Measurements from ENCODE around the gene PPP1R1C.

Gene PPP1R1C

DNA sequence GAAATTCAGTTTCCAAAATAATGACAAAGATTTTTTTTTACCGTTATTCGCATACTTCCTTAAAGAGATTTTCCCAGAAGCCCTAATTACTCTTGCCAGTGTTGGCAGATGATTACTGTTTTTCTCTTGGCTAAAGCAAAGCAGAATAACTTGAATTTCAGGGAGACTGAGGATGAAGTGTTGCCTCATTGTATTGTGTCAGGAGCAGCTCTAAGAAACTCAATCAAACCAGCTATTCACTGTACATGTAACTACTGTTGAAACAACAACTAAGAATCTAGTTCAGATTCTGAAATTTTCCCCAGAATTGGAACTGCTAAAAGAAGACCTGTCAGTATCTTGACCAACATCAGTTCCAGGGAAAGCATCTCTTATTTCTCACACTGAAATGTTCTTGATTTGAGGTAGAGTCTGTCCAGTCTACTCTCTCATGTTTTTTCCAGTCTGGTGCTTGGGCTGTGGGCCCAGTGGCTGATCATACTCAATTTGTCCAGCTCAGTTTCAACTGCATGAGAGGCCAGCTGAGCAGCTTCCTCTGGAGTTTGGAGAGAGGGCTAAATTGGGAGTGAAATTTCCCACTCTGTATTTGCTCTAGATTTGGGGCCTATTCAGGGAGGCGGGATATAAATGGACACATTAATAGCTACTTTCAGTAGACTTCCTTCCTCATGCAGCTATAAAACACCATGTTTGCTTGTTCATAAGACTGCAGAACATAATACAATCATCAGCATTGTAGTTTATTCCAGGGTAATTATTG, 78.5 kb downstream of the PPP1R1C start:
- no peak for DNase-seq (ENCODE audit: low spot score)

DNA sequence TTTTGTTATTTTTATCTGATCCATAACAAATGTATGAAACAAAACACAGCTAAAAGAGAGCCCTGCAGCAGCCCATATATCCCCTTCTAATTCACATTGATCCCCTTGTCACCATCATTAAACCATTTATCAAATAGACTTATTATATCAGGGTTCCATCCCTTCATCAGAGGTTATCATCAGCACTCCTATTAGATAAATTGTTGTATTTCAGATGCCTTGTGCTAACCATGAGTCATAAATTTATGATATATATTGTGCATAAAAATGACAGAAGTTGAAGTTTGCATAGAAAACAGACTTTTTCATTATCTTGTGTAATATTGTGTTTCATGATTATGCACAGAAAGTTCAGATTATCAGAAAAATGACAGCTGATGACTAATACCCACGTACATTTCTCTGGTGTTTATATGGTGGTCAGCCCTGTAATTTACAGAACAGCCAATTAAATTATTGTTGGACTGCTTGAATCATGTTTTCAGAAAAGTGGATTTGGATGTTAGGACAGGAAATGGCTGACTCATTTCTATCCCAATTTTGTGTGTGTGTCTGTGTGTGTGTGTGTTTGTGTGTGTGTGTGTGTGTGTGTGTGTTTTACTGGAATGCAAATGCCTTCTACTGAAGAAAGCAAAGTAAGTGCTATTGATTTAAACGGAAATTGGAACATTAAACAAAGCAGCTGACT, 80.9 kb downstream of the PPP1R1C start:
- no peak for DNase-seq (ENCODE audit: low spot score)

DNA sequence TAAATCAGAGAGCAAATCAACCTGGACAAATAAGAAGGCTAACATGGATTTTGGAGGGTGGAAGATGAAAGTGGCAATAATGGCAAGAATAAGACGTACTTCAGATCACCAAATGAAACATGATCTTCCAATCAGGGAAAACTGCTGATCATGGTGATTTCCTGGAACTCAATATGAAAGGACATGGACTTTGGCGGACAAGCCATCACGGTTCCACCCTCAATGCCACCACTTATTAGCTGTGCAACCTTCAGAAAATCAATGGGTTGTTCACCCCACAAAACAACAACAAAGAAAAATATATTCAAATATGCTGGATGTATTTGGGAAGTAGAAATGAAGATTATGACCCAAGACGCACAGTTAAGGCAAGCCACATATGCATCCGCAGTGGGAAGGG, 81.7 kb downstream of the PPP1R1C start:
- no peak for DNase-seq (ENCODE audit: low spot score)

DNA sequence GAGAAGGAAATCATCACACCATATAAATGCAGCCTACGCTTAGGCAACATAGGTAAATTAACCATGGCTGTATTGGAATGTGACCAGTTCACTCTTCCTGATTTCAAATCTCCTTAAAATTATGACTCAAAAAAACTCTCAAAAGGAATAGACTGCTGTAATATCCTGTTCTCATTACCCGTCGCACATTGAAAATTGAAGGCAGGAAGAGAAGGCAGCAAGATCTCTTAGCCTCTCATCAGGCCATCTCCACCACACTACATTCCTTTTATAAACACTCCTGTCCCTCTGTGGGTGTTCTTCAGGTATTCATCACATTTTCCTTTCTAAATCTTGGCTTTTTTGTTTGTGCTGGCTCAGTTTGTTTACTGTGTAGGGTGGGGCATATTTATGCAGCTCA, 83.2 kb downstream of the PPP1R1C start:
- no peak for DNase-seq (ENCODE audit: low spot score)

DNA sequence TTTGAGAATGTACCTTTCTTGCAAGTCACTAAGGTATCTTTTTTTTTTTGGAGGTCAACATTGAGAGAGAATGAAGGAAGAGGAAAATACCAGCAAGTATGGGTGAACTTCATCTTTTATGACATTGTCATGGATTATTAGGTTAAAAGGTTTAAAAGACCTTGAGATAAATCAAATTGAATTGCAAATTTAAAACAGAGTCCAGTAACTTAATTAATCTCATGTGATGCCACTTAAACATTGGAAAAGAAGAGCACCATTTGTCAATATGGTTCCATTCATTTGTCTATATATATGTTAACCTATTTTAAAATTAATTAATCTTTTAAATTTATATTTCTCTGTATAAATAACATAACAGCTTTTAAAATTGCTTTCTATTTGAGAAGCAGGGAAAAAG, 83.8 kb downstream of the PPP1R1C start:
- no peak for DNase-seq (ENCODE audit: low spot score)

DNA sequence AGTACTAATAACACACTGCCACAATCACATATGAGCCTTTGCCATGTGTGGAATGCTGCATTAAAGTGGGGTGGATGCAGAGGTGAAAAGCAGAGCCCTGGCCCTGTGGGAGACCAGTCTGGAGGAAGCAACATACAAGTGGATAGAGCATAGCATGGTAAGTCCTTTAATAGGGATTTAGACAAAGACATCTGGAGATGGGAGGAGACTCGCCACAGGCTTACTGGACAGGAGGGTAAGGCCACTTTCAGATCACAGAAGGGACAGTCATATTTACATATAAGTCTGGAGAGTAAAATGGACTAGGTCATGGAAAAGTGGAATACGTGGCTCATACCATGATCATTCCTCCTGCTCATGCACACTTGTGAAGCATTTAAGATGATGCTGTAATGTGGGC, 84.3 kb downstream of the PPP1R1C start:
- DNase-seq (ENCODE audit: low spot score) = no peak

DNA sequence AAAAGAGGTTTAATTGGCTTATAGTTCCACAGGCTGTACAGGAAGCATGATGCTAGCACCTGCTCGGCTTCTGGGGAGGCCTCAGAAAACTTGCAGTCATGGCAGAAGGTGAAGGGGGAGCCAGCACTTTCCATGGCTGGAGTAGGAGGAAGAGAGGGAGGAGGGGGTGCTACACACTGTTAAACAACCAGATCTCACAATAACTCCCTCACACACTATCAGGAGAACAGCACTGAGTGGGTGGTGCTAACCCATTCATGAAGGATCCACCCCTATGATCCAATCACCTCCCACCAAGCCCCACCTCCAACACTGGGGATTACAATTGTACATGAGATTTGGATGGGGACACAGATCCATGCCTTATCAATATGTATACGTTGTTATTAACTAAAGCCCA, 85.1 kb downstream of the PPP1R1C start:
- DNase-seq (ENCODE audit: low spot score) = no peak

DNA sequence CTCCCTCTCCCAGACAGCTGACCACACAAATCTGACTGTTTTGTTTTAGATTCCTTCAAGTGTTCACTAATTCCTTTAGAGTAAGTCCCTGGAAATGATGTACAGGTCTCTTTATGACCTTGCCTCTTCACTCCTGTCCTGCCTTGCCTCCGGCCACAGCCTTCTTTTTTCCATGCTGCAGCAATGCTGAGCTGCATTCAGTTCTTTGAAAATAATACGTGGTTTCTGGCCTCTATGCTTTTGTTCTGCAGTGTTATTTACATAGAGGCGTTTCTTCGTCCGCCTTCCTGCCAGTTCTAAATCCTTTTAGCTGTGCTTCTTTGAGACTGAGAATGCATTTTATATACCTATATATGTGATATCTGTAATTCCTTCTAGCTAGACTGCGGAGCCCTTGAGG, 87.2 kb downstream of the PPP1R1C start:
- DNase-seq (ENCODE audit: low spot score) = no peak

DNA sequence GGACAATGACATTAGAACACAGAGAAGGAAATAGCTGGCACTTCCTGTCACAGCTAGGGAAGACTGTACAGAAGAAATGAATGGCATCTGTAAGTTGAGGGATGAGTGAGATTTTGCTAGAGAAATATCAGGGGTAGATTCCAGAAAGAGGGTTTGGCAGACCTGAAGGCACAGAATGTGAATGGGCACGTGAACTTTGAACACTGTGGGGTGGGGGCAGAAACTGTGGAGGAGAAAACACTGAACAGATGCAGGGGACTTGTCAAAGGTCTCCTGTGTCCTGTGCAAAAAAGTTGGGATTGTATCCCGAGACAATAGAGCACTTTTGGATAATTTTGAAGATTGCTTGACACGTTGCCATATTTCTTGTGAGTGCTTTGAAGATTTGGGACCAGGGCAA, 88.0 kb downstream of the PPP1R1C start:
- DNase-seq (ENCODE audit: low spot score) = no peak

DNA sequence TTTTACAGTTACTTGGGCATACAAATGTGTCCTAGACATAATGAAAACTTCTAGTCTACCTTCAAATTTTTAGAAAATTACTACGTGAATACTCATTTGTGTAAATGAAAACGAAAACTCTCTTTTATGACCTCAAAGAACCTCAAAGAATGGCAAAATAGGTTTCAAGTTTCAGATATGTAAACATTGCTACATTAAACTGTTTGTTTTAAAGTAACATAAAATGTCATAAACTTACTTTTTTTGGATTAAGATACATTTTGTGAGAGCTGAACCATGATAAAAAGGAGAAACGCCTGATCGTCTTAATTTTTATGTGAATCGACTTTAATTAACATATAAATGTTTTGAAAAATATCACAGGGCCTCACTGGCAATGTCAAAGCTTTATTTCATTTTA, 91.4 kb downstream of the PPP1R1C start:
- no peak for DNase-seq (ENCODE audit: low spot score)

DNA sequence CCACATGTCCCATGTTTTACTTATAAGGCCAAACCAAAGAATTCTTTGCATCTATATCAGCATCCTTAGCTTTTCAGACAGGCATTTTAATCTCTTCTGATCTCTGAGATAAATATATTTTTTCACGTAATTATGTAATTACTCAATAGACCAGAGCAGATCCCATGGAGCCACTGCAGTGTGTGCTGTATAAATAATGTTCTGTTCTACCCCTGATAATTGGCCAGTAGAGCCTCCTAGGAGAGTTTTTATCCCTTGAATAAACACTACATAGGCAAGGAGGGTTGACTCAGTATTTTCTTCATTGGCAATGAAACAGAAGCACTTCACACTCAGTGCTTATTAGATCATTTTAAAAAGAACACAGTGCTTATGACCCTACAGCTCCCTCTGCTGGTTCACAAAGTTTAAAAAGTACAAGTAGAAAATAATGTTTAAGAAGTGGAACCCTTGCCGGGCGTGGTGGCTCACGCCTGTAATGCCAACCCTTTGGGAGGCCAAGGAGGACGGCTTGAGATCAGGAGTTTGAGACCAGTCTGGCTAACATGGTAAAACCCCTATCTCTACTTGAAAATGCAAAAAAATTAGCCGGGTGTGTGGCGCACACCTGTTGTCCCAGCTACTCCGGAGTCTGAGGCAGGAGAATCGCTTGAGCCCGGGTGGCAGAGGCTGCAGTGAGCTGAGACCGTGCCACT, 91.9 kb downstream of the PPP1R1C start:
- DNase-seq (ENCODE audit: low spot score) = peak; percentile 83

DNA sequence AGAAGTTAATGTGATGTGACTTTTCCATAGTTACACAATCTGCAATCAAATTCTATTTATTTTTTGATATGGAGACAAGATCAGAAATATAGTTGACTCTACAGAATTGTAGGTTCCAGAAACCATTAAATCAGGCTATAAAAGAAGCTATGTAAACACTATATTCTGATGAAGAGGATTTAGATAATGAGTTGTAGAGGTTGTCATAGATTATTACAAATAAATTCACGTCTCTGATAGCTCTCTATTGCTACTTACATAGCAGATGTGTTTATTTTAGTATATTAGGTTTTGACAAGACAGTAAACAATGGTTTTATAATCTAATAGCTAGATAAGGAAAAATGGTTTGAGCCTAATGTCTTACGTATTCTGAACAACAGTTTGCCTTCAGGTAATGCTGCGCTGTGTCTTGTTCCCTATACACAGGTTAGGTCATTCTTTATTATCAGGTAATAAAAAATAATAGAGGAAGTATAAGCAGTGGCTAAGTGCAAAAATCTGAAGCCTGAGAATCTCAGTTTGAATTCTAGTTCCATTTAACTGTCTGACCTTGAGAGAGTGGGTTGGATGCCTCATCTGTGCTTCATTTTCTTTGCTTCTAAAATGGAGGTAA, 93.4 kb downstream of the PPP1R1C start:
- no peak for DNase-seq (ENCODE audit: low spot score)

DNA sequence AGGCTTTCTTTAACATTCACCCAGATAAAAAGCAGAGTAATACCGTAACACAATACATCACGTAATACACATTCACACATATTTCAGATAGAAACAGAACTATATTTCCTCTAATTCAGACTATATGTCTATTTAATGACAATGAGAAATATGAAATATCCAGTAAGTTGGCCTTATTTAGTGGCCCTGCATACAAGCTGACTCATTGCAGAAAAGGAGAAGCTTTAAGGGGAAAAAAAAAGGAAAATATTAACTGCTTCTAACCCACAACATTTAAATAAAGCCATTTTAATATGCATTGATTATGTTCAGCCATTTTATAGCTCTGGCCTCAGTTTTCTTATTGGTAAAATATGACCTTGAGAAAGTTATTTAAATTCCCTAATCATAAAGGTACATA, 94.8 kb downstream of the PPP1R1C start:
- DNase-seq (ENCODE audit: low spot score) = no peak

DNA sequence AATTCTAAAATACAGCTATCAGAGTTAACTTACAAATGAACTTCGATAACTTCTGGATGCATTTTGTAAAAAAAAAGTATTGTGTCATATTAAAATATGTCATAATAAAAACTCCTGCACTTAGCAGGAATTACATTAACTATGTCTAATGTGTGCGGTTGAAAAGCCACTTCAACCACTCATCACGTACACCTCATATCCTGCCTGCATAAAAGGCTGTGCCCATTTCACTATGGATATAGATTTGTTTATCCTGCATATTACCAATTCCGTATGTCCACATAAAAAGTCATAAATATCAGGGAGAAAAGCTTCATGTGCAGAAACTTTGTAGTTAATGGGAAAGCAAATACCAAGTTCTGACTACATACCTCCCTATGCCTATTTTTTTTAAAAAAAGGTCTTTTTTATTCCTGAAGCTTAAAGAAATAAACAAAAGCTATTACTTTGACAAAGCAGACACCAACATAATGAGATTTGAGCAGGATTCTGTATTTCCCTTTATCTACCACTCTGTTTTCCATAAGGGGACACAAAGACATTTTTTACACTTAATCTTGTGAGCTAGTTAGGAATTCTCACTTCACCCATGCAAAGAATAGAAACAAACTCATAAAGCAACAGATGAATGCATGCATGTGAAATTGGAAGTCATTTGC, 96.1 kb downstream of the PPP1R1C start:
- DNase-seq (ENCODE audit: low spot score) = no peak

DNA sequence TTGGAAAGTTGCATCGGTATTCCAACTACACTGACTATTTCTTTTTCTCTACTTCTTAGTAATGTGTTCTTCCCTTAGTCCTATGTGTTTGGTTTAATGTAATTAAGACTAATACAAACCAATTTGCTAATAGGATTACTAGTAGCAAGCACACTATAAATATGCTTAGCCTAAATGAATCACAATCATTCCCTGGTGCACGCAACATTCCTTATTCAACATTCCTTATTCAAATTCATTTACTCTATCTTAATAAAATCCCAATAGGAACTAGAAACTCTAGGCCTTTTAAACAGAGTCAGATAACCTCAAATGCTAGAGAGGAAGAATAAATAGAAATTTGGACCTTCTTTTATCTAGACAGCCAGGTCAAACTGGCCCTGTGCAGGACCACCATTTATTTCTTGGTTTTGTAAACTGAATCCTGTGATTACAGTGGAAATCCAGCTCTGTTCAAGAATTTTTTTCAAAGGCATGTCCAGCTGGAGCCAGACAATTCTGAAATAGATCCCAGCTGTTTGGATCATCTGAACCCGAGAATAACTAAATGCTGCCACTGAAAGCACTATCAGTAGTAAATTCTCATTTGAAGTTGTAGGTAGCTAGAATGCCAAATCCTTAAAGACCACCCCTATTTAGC, 103.1 kb downstream of the PPP1R1C start:
- DNase-seq (ENCODE audit: low spot score) = no peak

DNA sequence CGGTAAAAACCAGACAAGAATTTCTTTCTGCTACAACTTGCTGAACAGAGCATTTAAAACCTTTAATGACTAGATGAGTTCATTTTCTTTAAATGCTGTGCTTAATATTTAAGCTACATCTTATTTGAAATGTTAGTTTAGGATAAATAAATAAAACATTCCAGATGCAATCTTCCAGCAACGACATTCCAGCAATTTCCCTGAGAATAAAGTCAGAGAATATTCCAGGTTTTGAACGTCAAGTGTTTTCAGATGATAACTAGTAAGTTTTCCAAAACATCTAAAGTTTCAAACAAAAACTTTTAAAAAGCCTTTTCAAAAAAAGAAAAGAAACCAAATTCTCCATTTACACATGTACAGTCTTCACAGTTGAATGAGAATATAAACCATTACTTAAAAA, 104.8 kb downstream of the PPP1R1C start:
- no peak for DNase-seq (ENCODE audit: low spot score)

DNA sequence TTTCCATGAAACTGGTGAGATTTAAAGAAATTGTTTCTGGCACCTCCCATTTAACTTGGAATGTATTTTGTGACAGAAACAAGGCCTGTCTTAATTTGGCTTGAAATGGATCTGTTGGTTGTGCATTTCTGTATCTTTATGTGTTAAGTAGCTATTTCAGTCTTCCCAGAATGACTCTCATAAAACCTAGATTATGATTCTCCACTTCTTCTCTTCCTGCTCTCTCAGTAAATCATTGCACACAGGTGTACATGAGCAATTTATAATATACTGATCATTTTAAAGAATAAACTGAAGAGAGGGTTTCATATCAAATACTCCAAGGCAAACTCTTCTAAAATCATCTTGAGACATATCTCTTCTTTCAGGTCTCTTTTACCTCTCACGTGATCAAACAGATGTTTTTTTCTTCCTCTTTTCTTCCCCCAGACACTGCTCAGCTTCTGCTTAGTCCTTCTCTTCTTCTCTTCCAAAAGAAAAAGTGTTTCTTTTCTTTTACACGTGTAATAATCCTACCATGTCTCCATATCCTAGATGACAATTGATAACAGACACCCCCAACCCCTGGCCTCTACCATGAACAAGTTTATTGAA, 112.0 kb downstream of the PPP1R1C start:
- DNase-seq (ENCODE audit: low spot score) = no peak

DNA sequence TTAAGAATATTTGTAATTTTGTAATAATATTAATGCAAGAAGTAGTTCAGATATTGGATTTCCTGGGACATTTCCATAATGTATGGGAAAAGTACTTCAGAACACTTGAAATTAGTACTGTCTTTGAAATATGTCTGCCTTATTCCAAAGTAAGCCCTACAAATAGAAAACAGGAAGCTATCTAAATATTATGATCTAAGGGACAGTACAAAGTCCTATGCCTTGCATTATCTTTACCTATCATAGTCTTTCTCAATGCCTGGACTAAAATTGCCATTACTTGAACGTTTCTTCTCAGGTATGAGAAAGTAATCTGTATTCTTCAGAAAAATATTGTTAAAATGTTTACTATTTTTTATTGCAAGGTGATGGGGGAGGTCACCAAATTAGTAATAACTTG, 113.0 kb downstream of the PPP1R1C start:
- no peak for DNase-seq (ENCODE audit: low spot score)

DNA sequence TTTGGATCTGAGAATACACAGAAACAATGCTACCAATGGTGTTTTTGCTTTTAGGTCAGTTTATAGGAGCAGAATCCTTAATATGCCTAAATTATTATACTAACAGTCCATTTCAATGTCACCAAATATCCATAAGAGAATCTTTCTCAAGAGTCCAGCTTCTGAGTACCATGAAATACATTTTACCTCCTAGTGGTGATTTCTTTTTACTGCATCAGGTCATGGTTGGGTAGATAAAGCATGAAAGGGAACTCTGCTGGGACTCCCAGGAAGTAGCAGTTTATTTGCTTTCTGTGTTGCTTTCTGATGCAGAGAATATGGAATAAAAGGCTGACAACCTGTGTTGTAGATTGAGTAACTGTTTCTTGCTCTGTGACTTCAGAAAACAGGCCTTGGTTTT, 115.6 kb downstream of the PPP1R1C start:
- DNase-seq (ENCODE audit: low spot score) = no peak

DNA sequence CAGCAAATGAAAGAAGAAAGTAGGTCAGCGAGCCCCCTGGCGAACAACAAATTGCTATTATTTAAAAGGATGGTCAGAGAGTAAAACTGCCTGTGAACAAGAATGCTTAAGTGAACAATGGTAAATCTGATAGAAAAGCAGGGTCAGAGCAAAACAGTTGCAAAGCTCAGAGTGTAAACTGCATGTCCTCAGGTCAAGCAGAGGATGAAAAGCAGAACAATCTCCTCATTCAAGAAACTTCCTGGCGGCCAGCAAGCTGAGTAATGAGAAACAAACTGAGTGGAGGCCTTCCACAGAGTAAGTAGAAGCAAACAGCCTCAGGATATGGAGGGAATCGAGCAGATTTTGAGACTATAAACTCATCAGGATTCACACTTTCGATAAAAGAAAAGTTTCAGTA, 117.9 kb downstream of the PPP1R1C start:
- DNase-seq (ENCODE audit: low spot score) = peak; percentile 29

DNA sequence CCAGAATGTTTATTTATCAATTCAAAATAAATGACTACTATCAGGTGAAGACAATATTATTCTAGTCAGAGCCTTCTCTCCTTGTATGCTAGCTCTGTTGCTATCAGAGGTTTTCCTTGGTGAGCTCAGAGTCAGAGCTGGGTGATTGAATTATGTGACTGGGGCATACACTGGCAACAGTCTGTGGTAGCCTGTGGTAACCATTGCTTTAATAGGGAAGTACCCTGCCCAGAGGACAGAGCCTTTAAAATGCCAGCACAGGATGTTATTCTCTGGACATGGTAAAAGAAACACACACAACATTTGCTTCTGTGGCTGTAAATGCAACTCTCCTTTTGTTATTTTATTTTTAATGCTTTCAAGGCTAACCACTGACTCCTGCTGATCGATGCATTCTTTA, 124.7 kb downstream of the PPP1R1C start:
- DNase-seq (ENCODE audit: low spot score) = peak; percentile 9
